SK-N-SH treated with all-trans-retinoic acid at 6 μM for 48 hours (cell line): Measurements from ENCODE around the gene MOV10L1.

Experiments used
- ATAC-seq: fragments of 200-7000 bp; cut with Tn5 transposase; 3 replicates; pipeline ENCODE4 v1.9.1; 2020; ENCODE audit warnings: mild to moderate bottlenecking, moderate library complexity
- ARNTL ChIP-seq: fragments of 450-650 bp; formaldehyde crosslinking; IDR thresholded peaks from 2 replicates; pipeline ENCODE4 v1.5.0; 2020; ENCODE audit warnings: low read depth, mild to moderate bottlenecking, moderate library complexity, borderline replicate concordance
- BACH2 ChIP-seq: fragments of 250-450 bp; sonication (Bioruptor Pico); IDR thresholded peaks from 2 replicates; pipeline ENCODE4 v1.9.0; 2021; ENCODE audit warnings: mild to moderate bottlenecking, borderline replicate concordance
- CSDC2 ChIP-seq: fragments of 250-450 bp; sonication (Bioruptor Pico); IDR thresholded peaks from 2 replicates; pipeline ENCODE4 v1.5.0; 2020; ENCODE audit warnings: mild to moderate bottlenecking, moderate library complexity
- ESRRG ChIP-seq: fragments of 250-450 bp; sonication (Bioruptor Pico); IDR thresholded peaks from 2 replicates; pipeline ENCODE4 v1.6.1; 2021; ENCODE audit warnings: mild to moderate bottlenecking
- GLIS3 ChIP-seq: fragments of 250-450 bp; sonication (Bioruptor Pico); IDR thresholded peaks from 2 replicates; pipeline ENCODE4 v1.5.0; 2020; ENCODE audit warnings: mild to moderate bottlenecking, moderate library complexity
- PPARA ChIP-seq: fragments of 250-450 bp; sonication (Bioruptor Pico); IDR thresholded peaks from 2 replicates; pipeline ENCODE4 v1.5.0; 2020; ENCODE audit warnings: mild to moderate bottlenecking, borderline replicate concordance
- RARB ChIP-seq: fragments of 250-450 bp; sonication (Bioruptor Pico); IDR thresholded peaks from 2 replicates; pipeline ENCODE4 v1.8.0; 2021; ENCODE audit warnings: mild to moderate bottlenecking, moderate library complexity
- SNAI2 ChIP-seq: fragments of 250-450 bp; sonication (Bioruptor Pico); IDR thresholded peaks from 2 replicates; pipeline ENCODE4 v1.5.0; 2020; ENCODE audit warnings: mild to moderate bottlenecking, moderate library complexity
- TCF4 ChIP-seq: fragments of 250-450 bp; sonication (Bioruptor Pico); IDR thresholded peaks from 2 replicates; pipeline ENCODE4 v1.8.0; 2021; ENCODE audit warnings: mild to moderate bottlenecking, moderate library complexity, borderline replicate concordance
- TOX ChIP-seq: fragments of 250-450 bp; sonication (Bioruptor Pico); IDR thresholded peaks from 2 replicates; pipeline ENCODE4 v1.8.0; 2021; ENCODE audit warnings: mild to moderate bottlenecking, moderate library complexity, borderline replicate concordance
- ZC3H10 ChIP-seq: fragments of 250-450 bp; sonication (Bioruptor Pico); IDR thresholded peaks from 2 replicates; pipeline ENCODE4 v1.5.1; 2021; ENCODE audit warnings: mild to moderate bottlenecking, moderate library complexity
- ZFP3 ChIP-seq: fragments of 250-450 bp; sonication (Bioruptor Pico); IDR thresholded peaks from 2 replicates; pipeline ENCODE4 v1.5.0; 2020; ENCODE audit warnings: mild to moderate bottlenecking, moderate library complexity
- ZFP30 ChIP-seq: fragments of 450-650 bp; formaldehyde crosslinking; IDR thresholded peaks from 2 replicates; pipeline ENCODE4 v1.5.0; 2022; ENCODE audit warnings: mild to moderate bottlenecking, moderate library complexity
- ZNF565 ChIP-seq: fragments of 450-650 bp; formaldehyde crosslinking; conservative IDR thresholded peaks from 2 replicates; pipeline ENCODE4 v1.5.0; 2020; ENCODE audit warnings: low read depth, mild to moderate bottlenecking, moderate library complexity
- ZNF70 ChIP-seq: fragments of 450-650 bp; formaldehyde crosslinking; IDR thresholded peaks from 2 replicates; pipeline ENCODE4 v1.5.0; 2020; ENCODE audit warnings: mild to moderate bottlenecking, moderate library complexity
- TF ChIP-seq, protein P1 (sequence below): fragments of 250-450 bp; sonication (Bioruptor Pico); IDR thresholded peaks from 2 replicates; pipeline ENCODE4 v1.5.1; 2020; ENCODE audit warnings: low read depth, mild to moderate bottlenecking, moderate library complexity
- TF ChIP-seq, protein P2 (sequence below): fragments of 250-450 bp; sonication (Bioruptor Pico); IDR thresholded peaks from 2 replicates; pipeline ENCODE4 v1.5.1; 2021; ENCODE audit warnings: mild to moderate bottlenecking, moderate library complexity
- TF ChIP-seq, protein P3 (sequence below): fragments of 250-450 bp; sonication (Bioruptor Pico); IDR thresholded peaks from 2 replicates; pipeline ENCODE4 v1.8.0; 2021; ENCODE audit warnings: low read depth, mild to moderate bottlenecking, moderate library complexity, borderline replicate concordance
- TF ChIP-seq, protein P4 (sequence below): fragments of 250-450 bp; sonication (Bioruptor Pico); IDR thresholded peaks from 2 replicates; pipeline ENCODE4 v1.5.0; 2020; ENCODE audit warnings: mild to moderate bottlenecking, moderate library complexity

The MOV10L1 gene

DNA sequence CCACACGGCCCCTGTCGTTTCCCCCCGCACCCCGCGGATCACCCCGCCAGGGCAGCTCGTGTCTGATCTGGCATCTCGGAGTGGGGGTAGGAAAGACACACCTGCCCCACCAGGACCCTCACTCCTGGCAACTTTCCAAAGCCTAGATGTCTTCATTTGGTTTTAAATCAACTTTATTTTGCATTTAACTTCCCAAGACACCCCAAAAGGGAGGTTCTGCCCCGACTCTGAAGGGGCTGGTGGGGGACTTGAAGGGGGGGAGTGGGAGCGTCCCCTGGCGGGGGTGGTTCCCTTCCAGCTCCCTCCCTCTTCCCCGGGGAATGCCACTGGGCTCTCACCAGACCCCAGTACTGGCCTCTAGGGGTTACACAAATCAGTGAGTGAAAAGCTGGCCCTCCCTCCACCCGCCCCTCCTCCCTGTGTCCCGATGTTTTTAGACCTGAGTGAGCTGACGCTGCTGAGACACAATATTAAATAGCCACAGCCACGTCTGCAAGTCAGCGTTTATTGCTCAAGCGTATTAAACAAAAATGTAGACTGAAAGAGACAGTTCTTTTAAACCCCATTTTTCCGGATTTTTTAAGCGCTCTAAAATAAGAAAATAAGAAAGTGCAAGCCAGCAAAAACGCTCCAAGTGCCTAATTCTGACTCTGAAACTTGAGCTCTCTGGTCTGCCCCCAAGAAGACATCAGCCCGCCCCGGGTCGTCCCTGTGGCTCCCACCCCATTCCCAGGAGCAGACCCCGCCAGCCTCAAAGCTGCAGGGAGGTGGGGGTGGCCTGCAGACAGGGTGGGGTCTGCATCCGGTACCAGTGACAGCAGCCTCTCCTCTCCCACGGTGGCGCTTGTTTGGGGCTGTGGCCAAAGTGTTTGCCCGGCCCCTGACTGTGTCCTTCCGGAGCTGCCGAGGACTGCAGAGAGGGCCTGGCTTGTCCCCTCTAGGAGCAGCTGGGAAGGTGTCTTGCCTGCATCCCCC lies 30.6 kb upstream of the MOV10L1 start:
- peak; percentile 31; the same call in 2 of the 3 replicates for ATAC-seq
- no peak for TF ChIP-seq ZNF70 (CRISPR knock-in tag)
- TF ChIP-seq PPARA (CRISPR knock-in tag) = no peak
- TF ChIP-seq, protein P1, sequence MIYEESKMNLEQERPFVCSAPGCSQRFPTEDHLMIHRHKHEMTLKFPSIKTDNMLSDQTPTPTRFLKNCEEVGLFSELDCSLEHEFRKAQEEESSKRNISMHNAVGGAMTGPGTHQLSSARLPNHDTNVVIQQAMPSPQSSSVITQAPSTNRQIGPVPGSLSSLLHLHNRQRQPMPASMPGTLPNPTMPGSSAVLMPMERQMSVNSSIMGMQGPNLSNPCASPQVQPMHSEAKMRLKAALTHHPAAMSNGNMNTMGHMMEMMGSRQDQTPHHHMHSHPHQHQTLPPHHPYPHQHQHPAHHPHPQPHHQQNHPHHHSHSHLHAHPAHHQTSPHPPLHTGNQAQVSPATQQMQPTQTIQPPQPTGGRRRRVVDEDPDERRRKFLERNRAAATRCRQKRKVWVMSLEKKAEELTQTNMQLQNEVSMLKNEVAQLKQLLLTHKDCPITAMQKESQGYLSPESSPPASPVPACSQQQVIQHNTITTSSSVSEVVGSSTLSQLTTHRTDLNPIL (CRISPR knock-in tag) = no peak
- TF ChIP-seq TCF4 (CRISPR knock-in tag) = no peak
- TF ChIP-seq, protein P2, sequence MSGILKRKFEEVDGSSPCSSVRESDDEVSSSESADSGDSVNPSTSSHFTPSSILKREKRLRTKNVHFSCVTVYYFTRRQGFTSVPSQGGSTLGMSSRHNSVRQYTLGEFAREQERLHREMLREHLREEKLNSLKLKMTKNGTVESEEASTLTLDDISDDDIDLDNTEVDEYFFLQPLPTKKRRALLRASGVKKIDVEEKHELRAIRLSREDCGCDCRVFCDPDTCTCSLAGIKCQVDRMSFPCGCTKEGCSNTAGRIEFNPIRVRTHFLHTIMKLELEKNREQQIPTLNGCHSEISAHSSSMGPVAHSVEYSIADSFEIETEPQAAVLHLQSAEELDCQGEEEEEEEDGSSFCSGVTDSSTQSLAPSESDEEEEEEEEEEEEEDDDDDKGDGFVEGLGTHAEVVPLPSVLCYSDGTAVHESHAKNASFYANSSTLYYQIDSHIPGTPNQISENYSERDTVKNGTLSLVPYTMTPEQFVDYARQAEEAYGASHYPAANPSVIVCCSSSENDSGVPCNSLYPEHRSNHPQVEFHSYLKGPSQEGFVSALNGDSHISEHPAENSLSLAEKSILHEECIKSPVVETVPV = no peak
- no peak for TF ChIP-seq TOX
- no peak for TF ChIP-seq ZFP30

DNA sequence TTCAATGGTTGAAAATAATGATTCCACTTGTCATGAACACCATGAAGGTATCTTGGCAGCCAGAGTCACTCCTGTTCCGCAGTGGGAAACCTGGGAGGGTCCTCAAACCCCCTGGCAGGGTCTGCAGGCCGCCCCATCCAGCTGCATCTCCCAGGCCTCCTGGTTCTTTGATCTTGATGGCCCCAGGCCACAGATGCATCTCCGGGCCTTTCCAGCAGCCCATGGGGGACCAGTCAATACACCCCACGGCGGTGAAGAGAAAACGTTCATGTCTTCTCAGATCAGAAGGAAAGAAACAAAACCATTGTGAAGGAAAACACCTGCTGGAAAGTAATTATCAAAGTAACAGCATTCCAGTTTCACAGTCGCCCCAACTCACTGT lies 29.9 kb upstream of the MOV10L1 start:
- ATAC-seq = no peak
- TF ChIP-seq ZNF70 (CRISPR knock-in tag) (no peak), CSDC2 (CRISPR knock-in tag) (no peak), ZC3H10 (no peak), BACH2 (no peak)
- TF ChIP-seq, protein P3, sequence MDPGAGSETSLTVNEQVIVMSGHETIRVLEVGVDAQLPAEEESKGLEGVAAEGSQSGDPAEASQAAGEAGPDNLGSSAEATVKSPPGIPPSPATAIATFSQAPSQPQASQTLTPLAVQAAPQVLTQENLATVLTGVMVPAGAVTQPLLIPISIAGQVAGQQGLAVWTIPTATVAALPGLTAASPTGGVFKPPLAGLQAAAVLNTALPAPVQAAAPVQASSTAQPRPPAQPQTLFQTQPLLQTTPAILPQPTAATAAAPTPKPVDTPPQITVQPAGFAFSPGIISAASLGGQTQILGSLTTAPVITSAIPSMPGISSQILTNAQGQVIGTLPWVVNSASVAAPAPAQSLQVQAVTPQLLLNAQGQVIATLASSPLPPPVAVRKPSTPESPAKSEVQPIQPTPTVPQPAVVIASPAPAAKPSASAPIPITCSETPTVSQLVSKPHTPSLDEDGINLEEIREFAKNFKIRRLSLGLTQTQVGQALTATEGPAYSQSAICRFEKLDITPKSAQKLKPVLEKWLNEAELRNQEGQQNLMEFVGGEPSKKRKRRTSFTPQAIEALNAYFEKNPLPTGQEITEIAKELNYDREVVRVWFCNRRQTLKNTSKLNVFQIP = no peak
- TF ChIP-seq, all 23 proteins: peak for 0

DNA sequence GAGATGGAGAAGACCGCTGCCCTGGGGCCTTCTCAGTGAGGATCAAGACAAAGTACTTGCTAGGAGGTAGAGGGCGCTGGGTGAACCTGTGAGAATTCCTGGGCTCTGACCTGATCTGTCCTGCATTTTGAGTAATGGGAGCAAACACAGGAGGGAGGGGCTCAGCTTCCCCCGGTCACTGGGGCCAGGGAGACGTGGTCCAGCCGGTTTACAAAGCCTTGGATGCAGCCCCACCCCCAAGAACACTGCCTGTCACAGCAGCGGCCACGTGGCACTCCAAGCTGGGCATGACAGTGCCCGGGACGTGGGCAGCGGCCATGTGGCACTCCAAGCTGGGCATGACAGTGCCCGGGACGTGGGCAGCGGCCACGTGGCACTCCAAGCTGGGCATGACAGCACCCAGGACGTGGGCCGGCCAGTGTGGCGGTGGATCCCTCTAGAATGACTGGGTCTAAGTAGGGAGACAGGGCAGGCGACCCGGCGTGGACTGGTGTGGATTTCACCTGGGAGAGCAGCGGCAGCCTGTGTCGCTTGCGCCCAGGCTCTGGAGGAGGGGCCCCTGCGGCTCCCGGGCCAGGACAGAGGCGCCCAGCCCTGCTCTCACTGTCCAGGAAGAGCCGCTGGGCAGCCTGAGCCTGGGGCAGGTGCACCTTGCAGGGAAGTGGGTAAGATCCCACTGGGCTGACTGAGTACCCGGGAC lies 29.2 kb upstream of the MOV10L1 start:
- no peak for ATAC-seq
- TF ChIP-seq, protein P3 = no peak
- TF ChIP-seq CSDC2 (CRISPR knock-in tag) (no peak), ZFP3 (CRISPR knock-in tag) (no peak), ARNTL (no peak), ZNF565 (CRISPR knock-in tag) (no peak), PPARA (CRISPR knock-in tag) (no peak), RARB (no peak), ZNF70 (CRISPR knock-in tag) (no peak), SNAI2 (no peak)
- TF ChIP-seq, protein P1 (CRISPR knock-in tag) = no peak
- TF ChIP-seq, all 23 proteins: peak for 0

DNA sequence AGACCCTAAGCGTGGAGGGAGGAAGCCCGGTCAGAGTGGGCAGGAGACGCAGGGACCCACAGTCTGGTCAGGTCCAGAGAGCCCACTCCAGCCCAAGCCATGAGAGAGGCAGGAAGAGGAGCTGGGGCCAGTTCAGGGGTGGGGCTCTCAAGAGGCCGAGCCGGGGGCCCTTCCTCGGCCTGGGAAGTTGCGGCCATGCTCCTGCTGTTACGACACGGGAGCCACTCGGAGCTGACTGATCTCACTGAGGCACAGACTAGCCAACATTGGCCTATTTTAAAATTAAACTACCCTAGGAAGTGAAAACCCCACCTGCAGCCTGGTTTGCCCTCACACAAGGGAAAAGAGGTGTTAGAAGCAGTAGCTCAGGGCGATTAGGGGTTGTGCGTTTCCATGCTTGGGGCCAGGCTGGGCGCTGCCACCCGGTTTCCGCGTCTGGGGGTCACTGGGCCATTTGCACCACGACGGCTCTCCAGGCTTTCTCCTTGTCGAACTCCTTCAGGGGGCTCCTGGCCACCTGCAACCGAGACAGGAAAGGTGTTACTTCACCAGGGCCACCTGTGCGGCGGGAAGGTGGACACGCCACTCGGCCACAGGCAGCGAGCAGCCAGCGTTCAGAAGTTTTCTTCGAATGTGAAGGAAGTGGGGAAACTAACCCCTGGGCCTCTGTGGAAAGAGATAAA lies 28.5 kb upstream of the MOV10L1 start:
- ATAC-seq = no peak
- TF ChIP-seq ESRRG (CRISPR knock-in tag) (no peak), GLIS3 (CRISPR knock-in tag) (no peak), ZFP30 (no peak), ZNF70 (CRISPR knock-in tag) (no peak), PPARA (CRISPR knock-in tag) (no peak)
- TF ChIP-seq, protein P3 = no peak
- TF ChIP-seq, protein P2 = no peak
- TF ChIP-seq, protein P4, sequence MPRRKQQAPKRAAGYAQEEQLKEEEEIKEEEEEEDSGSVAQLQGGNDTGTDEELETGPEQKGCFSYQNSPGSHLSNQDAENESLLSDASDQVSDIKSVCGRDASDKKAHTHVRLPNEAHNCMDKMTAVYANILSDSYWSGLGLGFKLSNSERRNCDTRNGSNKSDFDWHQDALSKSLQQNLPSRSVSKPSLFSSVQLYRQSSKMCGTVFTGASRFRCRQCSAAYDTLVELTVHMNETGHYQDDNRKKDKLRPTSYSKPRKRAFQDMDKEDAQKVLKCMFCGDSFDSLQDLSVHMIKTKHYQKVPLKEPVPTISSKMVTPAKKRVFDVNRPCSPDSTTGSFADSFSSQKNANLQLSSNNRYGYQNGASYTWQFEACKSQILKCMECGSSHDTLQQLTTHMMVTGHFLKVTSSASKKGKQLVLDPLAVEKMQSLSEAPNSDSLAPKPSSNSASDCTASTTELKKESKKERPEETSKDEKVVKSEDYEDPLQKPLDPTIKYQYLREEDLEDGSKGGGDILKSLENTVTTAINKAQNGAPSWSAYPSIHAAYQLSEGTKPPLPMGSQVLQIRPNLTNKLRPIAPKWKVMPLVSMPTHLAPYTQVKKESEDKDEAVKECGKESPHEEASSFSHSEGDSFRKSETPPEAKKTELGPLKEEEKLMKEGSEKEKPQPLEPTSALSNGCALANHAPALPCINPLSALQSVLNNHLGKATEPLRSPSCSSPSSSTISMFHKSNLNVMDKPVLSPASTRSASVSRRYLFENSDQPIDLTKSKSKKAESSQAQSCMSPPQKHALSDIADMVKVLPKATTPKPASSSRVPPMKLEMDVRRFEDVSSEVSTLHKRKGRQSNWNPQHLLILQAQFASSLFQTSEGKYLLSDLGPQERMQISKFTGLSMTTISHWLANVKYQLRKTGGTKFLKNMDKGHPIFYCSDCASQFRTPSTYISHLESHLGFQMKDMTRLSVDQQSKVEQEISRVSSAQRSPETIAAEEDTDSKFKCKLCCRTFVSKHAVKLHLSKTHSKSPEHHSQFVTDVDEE (CRISPR knock-in tag) = no peak
